IPS-18c (cell line): ENCODE results near the gene FKBP1A.

Experiments used
- H3K4me3 ChIP-seq: 2 replicates; pipeline ENCODE4 v1.7.0; 2013; ENCODE audit warnings: low read depth, mild to moderate bottlenecking, low read length, moderate library complexity; ENCODE audit not compliant: insufficient read depth
- H3K9me3 ChIP-seq: one replicate; pipeline ENCODE4 v1.6.1; 2013; ENCODE audit warnings: mild to moderate bottlenecking, low read length, moderate library complexity; ENCODE audit not compliant: control insufficient read depth, insufficient read depth

FKBP1A gene

DNA sequence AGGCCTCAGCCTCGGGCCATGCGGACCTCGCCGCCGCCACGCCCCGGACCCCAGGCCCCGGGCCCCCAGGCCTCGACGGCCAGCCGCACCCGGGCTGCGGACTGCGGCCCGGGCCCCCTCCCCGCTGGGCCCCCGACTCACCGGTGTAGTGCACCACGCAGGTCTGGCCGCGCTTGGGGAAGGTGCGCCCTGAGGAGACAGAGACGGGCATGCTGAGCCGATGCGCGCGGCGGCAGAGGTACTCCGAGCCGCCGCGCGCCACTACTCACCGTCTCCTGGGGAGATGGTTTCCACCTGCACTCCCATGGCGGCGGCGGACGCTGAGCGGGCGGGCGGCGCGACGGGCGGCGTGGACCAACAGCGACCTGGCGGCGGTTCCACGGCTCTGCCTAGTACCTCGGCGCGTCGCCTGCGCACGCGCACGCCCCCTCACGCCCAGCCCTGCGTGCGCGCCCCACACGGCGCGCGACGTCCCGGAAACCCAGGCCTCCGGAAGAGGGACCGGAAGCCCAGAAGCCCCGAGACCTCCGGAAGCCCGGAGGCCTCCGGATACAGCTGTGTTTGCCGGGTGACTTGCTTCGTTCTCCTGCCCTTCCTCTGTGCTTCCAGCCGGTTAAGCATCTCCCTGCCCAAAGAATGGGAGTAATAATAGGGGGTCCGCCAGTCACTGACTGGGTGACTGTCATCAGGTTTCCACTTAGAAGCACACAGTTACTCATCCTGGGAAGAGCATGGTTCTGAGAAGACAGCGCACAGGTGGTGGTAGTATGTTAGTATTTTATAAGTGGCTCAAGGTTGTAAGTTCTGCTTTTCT, at the start of gene FKBP1A:
TSS of gene FKBP1A (minus strand) at position 362 of the 814 bp plus-strand sequence. CDS start at position 306, 56 bp downstream.
- Histone ChIP-seq H3K4me3 (peak within 1 kb of the TSS; percentile 65), H3K9me3 (no peaks in the 10 kb centered on the region)

DNA sequence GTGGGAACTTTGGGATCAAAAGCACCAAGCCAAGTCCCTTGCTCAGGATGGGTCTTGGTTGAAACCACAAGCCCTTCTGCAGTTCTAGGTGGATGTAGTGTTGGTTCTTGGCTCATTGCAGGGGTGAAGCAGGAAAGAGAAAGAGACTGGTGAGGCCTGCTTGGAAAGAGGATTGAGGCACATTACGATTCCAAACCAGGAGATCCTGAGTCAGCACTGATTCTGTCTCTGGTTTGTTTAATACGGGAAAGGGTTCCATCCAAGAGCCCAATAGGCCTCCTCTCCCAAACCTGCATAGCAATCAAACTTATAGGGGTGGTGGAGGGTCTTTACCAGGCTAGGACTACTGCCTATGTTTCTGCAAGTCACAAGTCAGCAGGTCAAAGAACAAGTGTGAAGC, 49.5 kb upstream of the FKBP1A start:
- Histone ChIP-seq H3K9me3 (no peaks in the 10 kb centered on the region), H3K4me3 (no peak overlapping the region)

DNA sequence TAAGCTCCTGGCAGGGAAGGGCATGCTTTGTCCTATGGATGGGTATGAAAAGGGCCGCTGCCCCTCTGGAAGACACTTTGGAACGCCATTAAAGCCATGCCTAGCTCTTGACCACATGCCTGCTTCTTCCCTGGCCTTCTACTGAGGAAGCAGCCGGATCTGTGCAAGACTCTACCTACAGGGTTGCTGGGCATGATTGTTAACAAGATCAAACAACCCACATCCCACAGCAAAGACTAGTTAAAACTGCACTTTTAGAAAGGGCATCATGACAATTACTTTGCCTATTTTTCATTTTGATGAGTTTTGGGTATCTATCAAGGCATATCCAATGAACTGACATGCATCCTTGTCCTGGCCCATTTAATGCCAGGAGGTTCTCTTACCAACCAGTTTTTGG, 48.3 kb upstream of the FKBP1A start:
- no peaks in the 10 kb centered on the region for H3K9me3 ChIP-seq
- H3K4me3 ChIP-seq: no peak overlapping the region

DNA sequence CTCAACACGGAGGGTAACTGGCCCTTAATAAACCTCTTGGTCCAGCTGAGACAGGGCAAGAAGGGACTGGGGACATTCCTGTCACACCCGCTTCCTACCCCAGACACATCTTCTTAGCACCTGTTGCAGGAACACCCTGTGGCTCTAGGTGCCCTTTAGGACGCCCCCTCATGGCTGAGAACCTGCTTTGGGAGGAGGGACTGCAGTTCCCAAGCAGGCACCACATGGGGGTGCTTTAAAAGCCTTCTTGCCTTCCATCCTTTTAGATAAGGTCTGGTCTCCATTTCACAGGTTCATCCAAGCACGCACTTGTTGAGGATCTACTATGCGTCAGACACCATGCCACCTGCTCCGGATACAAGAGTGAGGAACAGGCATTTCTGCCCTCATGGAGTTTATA, 47.2 kb upstream of the FKBP1A start:
- Histone ChIP-seq H3K4me3 (no peak overlapping the region), H3K9me3 (no peaks in the 10 kb centered on the region)

DNA sequence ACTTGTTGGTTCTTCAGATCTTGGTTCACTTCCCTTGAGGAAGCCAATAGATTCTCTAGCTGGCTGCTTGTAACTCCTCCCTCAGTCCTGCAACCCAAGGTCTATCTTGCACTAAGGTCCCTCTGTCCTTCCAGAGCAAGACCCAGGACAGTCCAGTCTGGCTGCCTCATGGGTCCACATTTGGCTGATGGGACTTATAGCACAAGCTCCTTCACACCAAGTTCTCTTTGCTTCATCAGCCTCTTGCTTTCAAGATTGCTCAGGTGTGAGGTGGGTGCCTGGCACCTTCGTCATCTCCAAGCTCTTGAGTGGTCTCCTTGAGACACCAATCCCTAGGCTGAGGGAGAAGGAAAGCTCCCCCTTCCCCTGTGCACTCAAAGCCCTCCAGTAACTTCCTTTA, 45.5 kb upstream of the FKBP1A start:
- Histone ChIP-seq H3K4me3 (no peak overlapping the region), H3K9me3 (no peaks in the 10 kb centered on the region)

DNA sequence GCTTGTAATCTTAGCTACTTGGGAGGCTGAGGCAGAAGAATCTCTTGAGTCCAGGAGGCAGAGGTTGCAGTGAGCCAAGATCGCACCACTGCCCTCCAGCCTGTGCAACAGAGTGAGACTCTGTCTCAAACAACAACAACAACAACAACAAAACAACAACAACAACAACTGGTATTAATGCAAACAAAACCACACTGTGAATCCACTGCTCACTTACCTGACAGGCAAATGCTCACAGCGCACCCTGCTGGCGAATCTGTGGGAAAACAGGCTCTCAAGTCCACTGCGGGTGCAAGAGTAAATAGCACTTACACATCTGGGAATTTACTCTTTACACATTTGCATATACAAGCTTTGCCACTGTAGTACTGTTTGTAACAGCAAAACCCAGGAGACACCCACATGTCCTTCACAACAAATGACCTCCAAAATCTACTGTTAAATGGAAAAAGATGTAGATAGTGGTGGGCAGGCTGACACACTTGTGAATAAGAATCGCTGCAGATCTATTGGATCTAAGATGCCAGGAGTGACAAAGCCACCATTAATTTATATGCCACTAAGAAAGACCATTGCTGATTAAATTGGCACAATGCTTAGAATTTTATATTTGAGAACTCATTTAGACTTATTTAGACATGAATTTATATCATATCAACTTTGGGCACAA, 44.5 kb upstream of the FKBP1A start:
- Histone ChIP-seq H3K9me3 (no peaks in the 10 kb centered on the region), H3K4me3 (no peak overlapping the region)

DNA sequence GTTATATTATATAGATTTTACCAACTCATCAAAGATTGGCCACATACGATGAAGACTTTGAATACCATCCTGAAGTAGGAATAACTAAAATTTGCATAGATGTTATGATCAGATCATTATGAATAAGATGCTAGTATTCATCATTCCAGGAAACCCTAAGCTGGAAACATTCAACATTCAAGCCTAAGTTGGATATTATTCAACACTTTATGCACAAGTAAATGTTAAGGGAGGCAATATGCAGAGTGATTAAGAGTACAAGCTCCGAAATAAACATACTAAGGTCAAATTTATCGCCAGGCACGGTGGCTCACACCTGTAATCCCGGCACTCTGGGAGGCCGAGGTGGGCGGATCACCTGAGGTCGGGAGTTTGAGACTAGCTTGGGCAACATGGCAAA, 43.4 kb upstream of the FKBP1A start:
- H3K9me3 ChIP-seq: no peaks in the 10 kb centered on the region

DNA sequence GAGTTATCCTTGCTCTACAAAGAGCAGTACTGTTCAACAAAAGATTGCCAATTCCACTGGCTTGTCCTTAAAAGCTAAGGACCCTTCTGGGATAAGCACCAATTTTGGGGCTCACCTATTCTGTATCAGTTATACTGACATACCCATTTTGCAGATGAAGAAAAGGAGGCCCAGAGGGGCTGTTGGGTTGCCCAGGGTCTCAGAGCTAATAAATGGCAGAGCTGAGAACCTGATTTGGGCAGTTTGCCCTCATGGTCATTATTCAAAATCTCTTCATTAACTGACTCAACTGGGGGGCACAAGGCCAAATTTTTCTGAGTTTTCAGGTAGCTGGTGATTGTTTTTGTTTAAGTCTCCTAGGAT, 42.5 kb upstream of the FKBP1A start:
- no peak overlapping the region for H3K4me3 ChIP-seq
- H3K9me3 ChIP-seq: no peaks in the 10 kb centered on the region

More for the DNA sequence above, 43.4 kb upstream of the FKBP1A start:
- no peak overlapping the region for H3K4me3 ChIP-seq

DNA sequence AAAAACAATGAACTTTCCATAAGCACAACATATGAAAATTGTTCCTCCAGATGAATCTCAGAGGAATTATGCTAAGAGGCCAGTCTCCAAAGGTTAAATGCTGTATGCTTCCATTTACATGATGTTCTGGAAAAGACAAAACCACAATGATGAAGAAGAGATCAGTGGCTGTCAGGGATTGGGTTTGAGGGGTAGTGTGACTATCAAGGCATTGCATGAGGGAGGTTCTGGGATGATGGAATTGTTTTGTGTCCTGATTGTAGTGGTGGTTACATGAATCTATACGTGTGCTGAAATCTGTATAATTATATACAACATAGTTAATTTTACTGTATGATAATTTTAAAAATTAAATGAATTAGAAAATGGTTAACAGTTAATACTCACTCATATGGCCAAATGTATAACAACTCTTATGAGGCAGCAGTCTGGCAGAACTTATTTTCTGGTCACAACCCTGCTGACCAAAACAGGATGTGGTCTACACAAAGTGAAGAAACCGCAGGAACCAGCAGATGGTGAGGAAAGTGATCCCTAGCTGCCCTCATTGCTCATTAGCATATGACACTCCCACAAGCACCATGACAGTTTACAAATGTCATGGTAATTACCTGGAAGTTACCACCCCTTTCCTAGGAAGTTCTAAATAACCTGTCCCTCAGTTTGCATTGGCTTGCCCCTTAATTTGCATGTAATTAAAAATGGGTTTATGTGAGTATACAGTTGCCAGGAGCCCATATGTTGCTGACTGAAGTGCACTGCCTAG, 41.9 kb upstream of the FKBP1A start:
- no peaks in the 10 kb centered on the region for H3K9me3 ChIP-seq
- H3K4me3 ChIP-seq: no peak overlapping the region

DNA sequence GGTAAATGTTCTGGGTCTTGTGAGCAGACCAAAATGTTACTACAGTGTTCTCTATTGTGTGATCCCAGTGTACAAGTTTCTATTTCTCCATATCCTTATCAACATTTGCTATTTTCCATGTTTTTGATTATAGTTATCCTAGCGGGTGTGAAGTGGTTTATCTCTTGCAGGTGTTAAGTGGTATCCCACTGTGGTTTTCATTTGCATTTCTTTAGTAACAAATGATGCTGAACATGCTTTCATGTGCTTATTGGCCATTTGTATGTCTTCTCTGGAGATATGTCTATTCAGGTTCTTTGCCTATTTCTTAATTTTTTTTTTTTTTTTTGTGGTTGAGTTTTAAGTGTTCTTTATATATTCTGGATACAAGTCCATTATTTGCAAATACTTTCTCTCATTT, 38.3 kb upstream of the FKBP1A start:
- no peak overlapping the region for H3K4me3 ChIP-seq
- no peaks in the 10 kb centered on the region for H3K9me3 ChIP-seq

DNA sequence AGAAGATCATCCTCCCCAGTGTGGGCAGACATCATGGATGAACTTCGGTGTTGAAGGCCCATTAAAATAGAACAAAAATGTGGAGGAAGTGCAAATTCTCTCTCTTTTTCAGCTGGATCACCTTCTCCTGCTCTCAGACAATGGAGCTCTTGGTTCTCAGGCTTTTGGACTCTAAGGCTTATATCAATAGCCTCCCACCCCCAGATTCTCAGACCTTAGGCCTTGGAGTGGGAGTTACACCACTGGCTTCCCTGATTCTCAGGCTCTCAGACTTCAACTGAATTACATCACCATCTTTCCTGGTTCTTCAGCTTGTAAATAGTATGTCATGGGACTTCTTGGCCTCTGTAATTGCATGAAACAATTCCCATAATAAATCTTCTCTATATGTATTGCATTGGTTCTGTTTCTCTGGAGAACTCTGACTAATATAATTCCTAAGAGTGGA, 37.2 kb upstream of the FKBP1A start:
- Histone ChIP-seq H3K4me3 (no peak overlapping the region), H3K9me3 (no peaks in the 10 kb centered on the region)

DNA sequence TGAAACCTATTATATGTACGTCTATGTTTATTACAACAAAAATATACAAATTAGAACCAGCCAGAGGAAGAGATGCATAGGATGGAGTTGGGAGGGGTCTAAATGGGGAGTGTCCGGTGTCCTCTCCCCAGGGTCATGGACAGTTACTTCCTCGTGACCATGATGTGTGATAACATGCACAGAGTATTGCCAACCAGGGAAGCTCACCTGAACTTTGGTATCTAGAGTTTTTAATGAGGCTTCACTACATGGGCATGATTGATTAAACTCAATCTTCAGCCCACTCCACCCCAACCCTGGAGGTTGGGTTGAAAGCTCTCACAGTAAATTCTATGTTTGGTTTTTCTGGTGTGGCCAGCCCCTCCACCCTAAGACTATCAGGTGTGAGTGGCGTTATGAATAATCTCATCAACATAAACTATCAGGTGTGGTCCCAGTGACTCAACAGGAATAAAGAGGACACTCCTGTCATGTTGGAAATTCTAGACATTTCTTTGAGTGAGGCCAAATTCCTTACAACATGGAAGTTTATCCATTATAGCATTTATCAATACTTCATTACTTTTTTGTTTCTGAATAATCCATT, 36.4 kb upstream of the FKBP1A start:
- no peak overlapping the region for H3K4me3 ChIP-seq
- no peaks in the 10 kb centered on the region for H3K9me3 ChIP-seq

DNA sequence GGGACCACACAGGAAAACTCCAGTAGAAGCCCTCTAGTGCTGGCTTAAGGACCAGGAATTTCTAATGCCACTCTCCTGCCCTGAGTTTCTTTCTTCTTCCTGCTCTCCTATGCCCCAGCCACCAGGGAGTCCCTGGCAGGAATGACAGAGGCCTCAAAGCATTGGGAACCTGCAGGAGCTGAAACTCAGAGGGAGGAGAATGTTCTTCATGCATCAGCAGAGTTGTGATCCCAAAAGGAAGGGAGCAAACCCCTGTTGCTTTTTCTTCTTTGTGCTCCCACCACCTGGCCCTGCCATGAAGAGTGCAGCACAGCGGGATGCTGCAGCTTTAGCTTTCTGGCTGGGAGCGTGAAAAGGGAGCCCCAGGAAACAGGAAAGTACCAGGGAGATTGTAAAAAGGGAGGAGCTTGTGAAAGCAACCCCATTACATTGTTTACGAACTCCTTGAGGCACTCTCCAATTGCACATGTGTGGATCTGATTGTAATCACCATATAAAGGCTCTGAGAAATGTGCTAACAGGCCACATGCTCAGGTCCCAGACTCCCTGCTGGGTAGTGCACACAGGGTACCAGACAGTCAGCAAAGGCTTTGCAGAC, 34.7 kb upstream of the FKBP1A start:
- Histone ChIP-seq H3K9me3 (no peaks in the 10 kb centered on the region), H3K4me3 (no peak overlapping the region; the same call in 1 of the 2 replicates)

DNA sequence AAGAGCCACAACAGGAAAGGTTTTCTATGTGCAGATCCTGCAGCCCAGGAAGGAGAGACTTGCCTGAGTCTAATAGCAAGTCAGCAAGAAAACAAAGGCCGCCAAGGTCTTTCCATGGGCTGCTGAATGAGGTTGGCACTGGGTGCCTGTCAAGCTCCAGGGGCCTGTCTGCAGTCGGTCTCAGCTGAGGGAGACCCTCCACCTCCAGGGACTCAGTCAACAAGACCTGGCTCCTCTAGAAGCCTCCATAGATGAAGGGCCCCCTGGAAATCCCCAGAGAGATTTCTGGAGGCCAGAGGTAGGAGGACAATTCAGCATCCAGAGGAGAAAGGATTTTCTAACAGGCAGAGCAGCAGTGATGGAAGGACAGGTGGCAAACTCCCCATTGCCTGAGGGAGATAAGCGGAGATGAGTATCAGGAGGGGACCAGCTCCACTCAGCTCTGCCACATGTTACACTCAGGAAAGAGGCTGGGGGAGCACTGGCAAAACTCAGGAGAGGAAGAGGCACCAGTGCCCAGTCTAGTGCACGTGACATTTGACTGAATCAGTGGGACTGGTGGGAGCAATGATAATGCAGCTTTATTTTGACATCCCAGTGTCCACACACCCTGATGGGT, 33.5 kb upstream of the FKBP1A start:
- peaks cover under 1% of the 10 kb centered on the region for H3K9me3 ChIP-seq
- no peak overlapping the region for H3K4me3 ChIP-seq

DNA sequence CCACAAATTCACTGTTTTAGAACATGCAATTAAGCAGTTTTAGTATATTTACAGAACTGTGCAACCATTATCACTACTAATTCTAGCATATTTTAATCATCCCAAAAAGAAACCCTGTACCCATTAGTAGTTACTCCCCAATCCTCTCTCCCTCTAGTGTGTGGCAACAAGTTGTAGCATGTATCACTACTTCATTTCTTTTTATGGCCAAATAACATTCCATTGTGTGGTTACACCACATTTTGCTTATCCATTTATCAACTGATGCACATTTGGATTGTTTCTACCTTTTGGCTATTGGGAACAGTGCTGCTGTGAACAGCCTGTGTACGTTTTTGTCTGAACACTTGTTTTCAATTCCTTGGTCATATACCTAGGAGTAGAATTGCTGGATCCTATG, 31.5 kb upstream of the FKBP1A start:
- H3K4me3 ChIP-seq: no peak overlapping the region
- peaks cover 4% of the 10 kb centered on the region for H3K9me3 ChIP-seq

DNA sequence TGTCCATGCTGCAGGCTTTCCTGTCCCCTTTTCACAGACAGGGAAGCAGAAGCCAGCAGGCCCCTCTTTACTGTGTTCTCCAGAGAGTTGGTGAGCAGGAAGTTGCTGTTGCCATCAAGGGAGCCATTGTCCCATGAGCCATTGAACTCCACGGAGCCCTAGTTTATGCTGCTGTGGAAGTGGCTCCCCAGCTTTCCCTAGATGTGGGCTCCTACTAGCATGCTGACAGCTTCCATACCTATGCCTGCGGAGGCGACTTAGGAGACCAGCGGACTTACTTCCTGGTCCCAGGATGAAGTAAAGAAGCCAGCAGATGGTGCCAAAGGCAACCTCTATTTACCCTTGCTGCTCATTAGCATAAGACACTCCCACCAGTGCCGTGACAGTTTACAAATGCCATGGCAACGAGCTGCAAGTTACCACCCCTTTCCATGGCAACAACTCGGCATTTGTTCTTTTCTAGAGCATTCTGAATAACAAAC, 30.8 kb upstream of the FKBP1A start:
- no peak overlapping the region for H3K4me3 ChIP-seq

DNA sequence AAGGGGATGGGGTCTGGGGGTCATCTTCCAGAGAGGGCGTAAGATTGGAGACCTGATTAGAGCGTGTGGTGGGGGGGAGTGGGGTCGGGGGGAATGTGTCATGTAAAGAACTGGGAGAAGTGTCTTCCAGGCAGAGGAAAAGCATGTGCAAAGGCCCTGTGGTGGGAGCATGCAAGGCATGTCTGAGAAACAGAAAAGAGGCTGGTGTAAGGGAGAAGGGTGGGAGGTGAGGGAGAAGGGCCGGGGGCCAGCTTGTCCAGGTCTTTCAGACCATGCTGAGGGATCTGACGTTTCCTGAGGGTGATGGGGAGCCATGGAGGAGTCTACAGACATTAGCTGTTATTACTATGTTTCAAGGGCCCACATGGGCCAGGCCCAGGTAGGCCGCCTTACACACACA, 30.4 kb upstream of the FKBP1A start:
- Histone ChIP-seq H3K4me3 (no peak overlapping the region), H3K9me3 (peaks cover 6% of the 10 kb centered on the region)

More for the DNA sequence above, 30.8 kb upstream of the FKBP1A start:
- peaks cover 6% of the 10 kb centered on the region for H3K9me3 ChIP-seq
